Lower leg skin (tissue), 3 donors: ENCODE data around the gene INSL3.

Experiments
- POLR2A ChIP-seq, 2 donors: fragments of 450-650 bp; IDR thresholded peaks; one replicate each; pipeline ENCODE4 v1.6.1; 2016 to 2017; ENCODE audit warnings: antibody characterized with exemption in 2 of 2, mild to moderate bottlenecking in 1 of 2, moderate library complexity in 1 of 2
- TF ChIP-seq, protein P1 (sequence below), 3 donors: fragments of 450-650 bp; IDR thresholded peaks; one replicate each; pipeline ENCODE4 v1.5.1; 2016; ENCODE audit warnings: antibody characterized with exemption in 3 of 3, mild to moderate bottlenecking in 3 of 3, moderate library complexity in 2 of 3

DNA sequence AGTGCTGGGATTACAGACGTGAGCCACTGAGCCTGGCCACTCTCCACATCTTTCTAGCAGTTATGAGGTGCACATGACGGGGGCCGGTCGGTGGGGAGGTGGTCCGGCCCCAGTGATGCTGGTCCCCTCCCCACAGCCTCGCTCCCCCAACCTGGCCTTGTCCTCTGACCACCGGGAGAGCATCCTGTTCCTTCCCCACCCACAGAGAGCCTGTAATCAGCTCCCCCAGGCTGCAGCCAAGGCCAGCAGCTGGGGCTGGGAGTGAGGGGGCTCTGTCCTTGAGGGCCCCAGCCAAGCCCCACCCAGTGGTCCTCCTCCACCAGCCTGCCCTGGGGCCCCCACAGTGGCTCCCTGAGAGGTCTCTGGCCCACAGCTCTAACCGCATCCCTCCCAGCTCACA is 3.0 kb upstream of the INSL3 start:
- TF ChIP-seq, protein P1, sequence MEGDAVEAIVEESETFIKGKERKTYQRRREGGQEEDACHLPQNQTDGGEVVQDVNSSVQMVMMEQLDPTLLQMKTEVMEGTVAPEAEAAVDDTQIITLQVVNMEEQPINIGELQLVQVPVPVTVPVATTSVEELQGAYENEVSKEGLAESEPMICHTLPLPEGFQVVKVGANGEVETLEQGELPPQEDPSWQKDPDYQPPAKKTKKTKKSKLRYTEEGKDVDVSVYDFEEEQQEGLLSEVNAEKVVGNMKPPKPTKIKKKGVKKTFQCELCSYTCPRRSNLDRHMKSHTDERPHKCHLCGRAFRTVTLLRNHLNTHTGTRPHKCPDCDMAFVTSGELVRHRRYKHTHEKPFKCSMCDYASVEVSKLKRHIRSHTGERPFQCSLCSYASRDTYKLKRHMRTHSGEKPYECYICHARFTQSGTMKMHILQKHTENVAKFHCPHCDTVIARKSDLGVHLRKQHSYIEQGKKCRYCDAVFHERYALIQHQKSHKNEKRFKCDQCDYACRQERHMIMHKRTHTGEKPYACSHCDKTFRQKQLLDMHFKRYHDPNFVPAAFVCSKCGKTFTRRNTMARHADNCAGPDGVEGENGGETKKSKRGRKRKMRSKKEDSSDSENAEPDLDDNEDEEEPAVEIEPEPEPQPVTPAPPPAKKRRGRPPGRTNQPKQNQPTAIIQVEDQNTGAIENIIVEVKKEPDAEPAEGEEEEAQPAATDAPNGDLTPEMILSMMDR (IDR thresholded peaks at IDR 0.05), result no peak
- no peak for TF ChIP-seq POLR2A (IDR thresholded peaks at IDR 0.05)
